Coronary artery (tissue), 2 donors: Measurements from ENCODE around the gene BAG2.

Source experiments
- DNase-seq: peaks from one replicate; pipeline ENCODE4 v3.0.0-alpha.2; 2017; ENCODE audit warnings: low spot score
- H3K27ac ChIP-seq, 2 donors: fragments of 200-600 bp; sonication (generic); one replicate each; pipeline ENCODE4 v1.5.1; 2016 to 2019
- H3K4me3 ChIP-seq: fragments of 200-600 bp; sonication (generic); 2 replicates; pipeline ENCODE4 v1.5.1; 2016; ENCODE audit warnings: mild to moderate bottlenecking, moderate library complexity
- TF ChIP-seq, protein P1 (sequence below): fragments of 200-600 bp; sonication (generic); IDR thresholded peaks from one replicate; pipeline ENCODE4 v1.5.1; 2019; ENCODE audit warnings: antibody characterized with exemption

BAG2 gene

GRCh38 chr6:57138026-57138425 lies 34.1 kb upstream of the BAG2 start:
- H3K27ac ChIP-seq = no peak overlapping the region
- DNase-seq = no peak
- TF ChIP-seq, protein P1, sequence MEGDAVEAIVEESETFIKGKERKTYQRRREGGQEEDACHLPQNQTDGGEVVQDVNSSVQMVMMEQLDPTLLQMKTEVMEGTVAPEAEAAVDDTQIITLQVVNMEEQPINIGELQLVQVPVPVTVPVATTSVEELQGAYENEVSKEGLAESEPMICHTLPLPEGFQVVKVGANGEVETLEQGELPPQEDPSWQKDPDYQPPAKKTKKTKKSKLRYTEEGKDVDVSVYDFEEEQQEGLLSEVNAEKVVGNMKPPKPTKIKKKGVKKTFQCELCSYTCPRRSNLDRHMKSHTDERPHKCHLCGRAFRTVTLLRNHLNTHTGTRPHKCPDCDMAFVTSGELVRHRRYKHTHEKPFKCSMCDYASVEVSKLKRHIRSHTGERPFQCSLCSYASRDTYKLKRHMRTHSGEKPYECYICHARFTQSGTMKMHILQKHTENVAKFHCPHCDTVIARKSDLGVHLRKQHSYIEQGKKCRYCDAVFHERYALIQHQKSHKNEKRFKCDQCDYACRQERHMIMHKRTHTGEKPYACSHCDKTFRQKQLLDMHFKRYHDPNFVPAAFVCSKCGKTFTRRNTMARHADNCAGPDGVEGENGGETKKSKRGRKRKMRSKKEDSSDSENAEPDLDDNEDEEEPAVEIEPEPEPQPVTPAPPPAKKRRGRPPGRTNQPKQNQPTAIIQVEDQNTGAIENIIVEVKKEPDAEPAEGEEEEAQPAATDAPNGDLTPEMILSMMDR = no peak
- H3K4me3 ChIP-seq = no peak overlapping the region

DNA sequence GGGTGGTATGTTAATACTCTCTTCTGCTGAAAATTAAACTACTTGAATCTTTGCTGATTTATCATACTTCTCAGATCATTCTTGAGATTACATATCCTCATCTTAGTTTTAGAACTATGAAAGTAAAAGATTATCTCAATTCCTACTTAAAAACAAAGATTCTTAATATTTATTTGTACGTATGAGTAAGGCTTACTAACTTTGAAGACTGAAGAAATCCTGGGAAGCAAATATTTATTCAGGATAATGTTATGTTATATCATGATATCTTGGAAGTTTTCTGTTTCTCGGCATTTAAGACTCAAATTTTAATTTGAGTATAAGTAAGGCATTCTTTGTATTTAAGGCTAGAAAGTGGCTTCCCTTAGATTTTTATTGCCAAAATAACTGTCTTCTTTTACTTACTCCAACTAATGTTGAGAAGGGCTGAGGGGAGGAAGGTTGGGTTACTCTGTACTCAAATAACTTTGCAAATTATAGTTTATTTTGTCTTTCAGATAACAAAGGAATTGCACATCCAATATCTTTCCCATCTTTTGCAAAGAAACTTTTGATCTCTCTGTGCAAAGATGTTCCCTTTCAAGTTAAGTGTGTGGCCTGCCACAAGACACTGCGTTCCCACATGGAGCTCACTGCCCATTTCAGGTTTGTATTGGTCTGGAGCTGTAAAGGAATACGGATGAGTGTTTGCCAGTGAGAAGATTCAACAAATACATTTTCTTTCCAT lies 30.5 kb upstream of the BAG2 start:
- H3K4me3 ChIP-seq = no peak overlapping the region
- no peak overlapping the region for H3K27ac ChIP-seq
- DNase-seq = no peak
- TF ChIP-seq, protein P1 = no peak

GRCh38 chr6:57142178-57142525 lies 30.0 kb upstream of the BAG2 start:
- TF ChIP-seq, protein P1 = no peak
- H3K27ac ChIP-seq = no peak overlapping the region
- no peak for DNase-seq
- no peak overlapping the region for H3K4me3 ChIP-seq

GRCh38 chr6:57143690-57144089 lies 28.4 kb upstream of the BAG2 start:
- no peak overlapping the region for H3K27ac ChIP-seq
- H3K4me3 ChIP-seq = no peak overlapping the region
- no peak for DNase-seq
- TF ChIP-seq, protein P1 = no peak

GRCh38 chr6:57147401-57147800 lies 24.7 kb upstream of the BAG2 start:
- H3K4me3 ChIP-seq = no peak overlapping the region
- no peak overlapping the region for H3K27ac ChIP-seq
- TF ChIP-seq, protein P1 = no peak
- no peak for DNase-seq

DNA sequence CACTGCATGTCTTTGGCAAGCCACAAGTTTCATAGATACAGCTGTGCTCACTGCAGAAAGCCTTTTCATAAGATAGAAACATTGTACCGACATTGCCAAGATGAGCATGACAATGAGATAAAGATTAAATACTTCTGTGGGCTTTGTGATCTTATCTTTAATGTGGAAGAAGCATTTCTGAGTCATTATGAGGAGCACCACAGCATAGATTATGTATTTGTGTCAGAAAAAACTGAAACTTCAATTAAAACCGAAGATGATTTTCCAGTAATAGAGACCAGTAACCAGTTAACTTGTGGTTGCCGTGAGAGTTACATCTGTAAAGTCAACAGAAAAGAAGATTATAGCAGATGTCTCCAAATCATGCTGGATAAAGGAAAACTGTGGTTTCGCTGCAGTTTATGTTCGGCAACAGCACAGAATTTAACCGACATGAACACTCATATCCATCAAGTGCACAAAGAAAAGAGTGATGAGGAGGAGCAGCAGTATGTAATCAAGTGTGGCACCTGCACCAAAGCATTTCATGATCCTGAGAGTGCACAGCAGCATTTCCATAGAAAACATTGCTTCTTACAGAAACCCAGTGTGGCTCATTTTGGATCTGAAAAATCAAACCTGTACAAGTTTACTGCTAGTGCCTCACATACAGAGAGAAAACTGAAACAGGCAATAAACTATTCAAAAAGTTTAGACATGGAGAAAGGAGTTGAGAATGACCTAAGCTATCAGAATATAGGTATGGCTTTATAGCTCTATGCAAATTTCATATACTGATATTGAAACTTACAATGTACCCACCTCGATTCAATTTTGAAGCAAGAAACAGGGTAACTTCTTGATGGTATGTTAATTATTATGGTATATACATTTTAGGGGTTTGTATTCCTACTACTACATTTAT lies 23.9 kb upstream of the BAG2 start:
- TF ChIP-seq, protein P1 = no peak
- DNase-seq = no peak

More for the DNA sequence above, 23.9 kb upstream of the BAG2 start:
- Histone ChIP-seq H3K27ac (no peak overlapping the region), H3K4me3 (no peak overlapping the region)
